HG03521 (cell line): ENCODE measurements around the gene MAML3.

Experiments
- ATAC-seq: cut with Tn5 transposase; IDR thresholded peaks from one replicate; pipeline ENCODE4 v1.9.1; 2021; ENCODE audit warnings: mild to moderate bottlenecking, moderate library complexity; ENCODE audit not compliant: unreplicated experiment

The MAML3 gene

GRCh38 chr4:140102421-140102820 lies 51.6 kb downstream of the MAML3 start:
- ATAC-seq, result no peak

- no peak for ATAC-seq
Measured at GRCh38 chr4:140100771-140101170, 53.2 kb downstream of the MAML3 start.

- ATAC-seq, result no peak
Measured at GRCh38 chr4:140099983-140100382, 54.0 kb downstream of the MAML3 start.

- no peak for ATAC-seq
Measured at GRCh38 chr4:140098455-140099160, 55.4 kb downstream of the MAML3 start.

GRCh38 chr4:140097572-140097971 lies 56.4 kb downstream of the MAML3 start:
- ATAC-seq, result no peak

- no peak for ATAC-seq
Measured at GRCh38 chr4:140096921-140097320, 57.1 kb downstream of the MAML3 start.

GRCh38 chr4:140096483-140096861 lies 57.5 kb downstream of the MAML3 start:
- no peak for ATAC-seq

- ATAC-seq, result no peak
Measured at GRCh38 chr4:140095694-140096482, 58.1 kb downstream of the MAML3 start.

GRCh38 chr4:140094438-140095420 lies 59.3 kb downstream of the MAML3 start:
- ATAC-seq, result no peak

- ATAC-seq, result no peak
Measured at GRCh38 chr4:140092094-140092851, 61.7 kb downstream of the MAML3 start.

GRCh38 chr4:140091305-140091704 lies 62.7 kb downstream of the MAML3 start:
- ATAC-seq, result no peak

- ATAC-seq, result no peak
Measured at GRCh38 chr4:140090215-140090731, 63.7 kb downstream of the MAML3 start.

GRCh38 chr4:140089216-140089615 lies 64.8 kb downstream of the MAML3 start:
- ATAC-seq, result no peak

GRCh38 chr4:140088323-140088967 lies 65.5 kb downstream of the MAML3 start:
- ATAC-seq, result no peak

- no peak for ATAC-seq
Measured at GRCh38 chr4:140085881-140086280, 68.1 kb downstream of the MAML3 start.

GRCh38 chr4:140085062-140085622 lies 68.8 kb downstream of the MAML3 start:
- ATAC-seq, result no peak

- ATAC-seq, result no peak
Measured at GRCh38 chr4:140084385-140084784, 69.6 kb downstream of the MAML3 start.

- no peak for ATAC-seq
Measured at GRCh38 chr4:140082391-140082755, 71.6 kb downstream of the MAML3 start.

GRCh38 chr4:140081641-140082390 lies 72.2 kb downstream of the MAML3 start:
- ATAC-seq, result no peak
